ENCODE results near the gene PTH1R.

The PTH1R gene

DNA sequence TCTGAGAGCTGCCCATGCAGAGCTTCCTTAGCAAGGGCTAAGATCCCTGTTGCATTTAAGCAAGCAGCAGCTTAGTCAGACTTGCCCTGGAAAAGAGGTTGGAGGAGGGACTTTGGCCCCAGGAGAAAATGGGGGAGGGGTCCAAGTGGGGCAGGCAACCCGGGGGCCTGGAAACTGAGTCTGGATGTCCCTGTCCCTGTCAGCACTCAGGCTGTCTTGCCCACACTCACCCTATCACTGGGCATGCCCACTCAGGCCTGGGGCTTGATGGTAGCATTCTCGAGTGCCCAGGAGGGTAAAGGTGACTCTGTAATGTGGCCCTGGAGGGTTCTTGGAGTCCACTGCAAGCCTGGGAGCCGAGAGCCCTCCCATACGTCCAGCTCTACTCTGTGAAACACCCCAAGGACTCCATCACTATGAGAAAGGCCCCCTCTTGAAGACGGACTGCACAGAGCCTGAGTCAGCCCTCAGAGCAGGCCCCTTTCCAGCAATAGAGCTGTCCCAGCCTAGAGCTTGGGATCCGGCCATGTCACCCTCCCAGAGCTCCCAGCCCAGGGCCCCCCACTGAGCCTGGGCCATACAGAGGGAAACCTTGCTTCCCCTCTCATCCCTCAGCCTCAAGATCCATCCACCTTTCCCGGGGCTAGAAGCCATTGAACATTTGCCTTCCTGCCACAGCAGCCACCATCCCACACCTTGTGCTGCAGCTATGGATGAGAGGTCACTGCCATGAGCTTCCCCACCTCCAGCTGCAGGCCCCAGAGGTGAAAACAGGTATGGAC is 27.6 kb upstream of the PTH1R start:
- DNase-seq (ENCODE audit: low spot score) (no peak), FAIRE-seq (no peak)

- FAIRE-seq, result no peak
- DNase-seq (ENCODE audit: low spot score), result no peak
Measured at GRCh38 chr3:46850468-46850779, 27.1 kb upstream of the PTH1R start.

DNA sequence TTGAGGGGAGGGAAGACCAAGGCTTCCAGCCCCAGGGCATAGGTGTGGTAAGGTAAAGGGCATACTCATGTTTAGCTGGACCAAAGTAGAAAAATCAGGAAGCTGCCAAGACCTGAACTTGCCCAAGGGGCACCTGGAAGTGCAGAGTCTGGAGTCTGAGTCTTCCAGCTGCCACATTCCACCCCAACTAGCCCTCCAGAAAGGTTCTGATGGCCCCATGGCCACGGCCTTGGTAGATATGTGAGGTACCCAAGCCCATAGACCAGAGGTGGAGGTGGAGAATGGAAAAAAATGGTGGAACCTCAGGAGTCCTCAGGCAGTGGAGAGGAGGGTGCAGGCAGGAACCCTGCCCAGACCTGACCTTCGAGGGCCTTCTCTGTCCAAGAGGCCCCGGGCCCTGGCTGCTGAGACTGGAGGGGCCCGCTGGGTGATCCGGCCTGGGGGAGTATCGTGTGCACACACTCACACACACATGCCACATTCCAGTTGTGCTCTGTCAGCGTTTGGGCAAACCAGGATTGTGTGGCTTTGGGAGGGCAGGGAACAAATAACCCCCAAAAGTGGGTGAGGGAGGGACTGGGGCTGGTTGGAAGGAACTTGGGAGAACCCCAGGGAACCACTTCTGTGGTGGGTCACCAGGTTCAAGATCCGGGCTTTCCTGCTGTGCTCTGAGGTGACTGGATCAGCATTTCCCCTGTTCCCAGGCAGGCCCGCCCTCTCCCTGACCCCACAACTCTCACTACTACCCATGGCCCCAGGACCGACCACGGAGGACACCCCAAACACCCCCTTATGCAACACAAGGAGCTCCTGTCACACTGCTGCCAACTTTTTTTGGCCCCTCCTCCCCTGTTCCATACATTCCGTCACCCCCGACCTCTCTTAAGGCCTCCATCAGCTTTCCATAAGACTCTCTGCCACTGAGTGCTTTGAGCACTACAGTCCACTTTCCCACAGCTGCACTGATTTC is 25.9 kb upstream of the PTH1R start:
- no peak for FAIRE-seq
- no peak for DNase-seq (ENCODE audit: low spot score)

- FAIRE-seq (no peak), DNase-seq (ENCODE audit: low spot score) (no peak)
Measured at GRCh38 chr3:46852334-46852720, 25.2 kb upstream of the PTH1R start.

GRCh38 chr3:46852839-46853355 is 24.6 kb upstream of the PTH1R start:
- FAIRE-seq, result peak; percentile 77
- DNase-seq (ENCODE audit: low spot score), result no peak

DNA sequence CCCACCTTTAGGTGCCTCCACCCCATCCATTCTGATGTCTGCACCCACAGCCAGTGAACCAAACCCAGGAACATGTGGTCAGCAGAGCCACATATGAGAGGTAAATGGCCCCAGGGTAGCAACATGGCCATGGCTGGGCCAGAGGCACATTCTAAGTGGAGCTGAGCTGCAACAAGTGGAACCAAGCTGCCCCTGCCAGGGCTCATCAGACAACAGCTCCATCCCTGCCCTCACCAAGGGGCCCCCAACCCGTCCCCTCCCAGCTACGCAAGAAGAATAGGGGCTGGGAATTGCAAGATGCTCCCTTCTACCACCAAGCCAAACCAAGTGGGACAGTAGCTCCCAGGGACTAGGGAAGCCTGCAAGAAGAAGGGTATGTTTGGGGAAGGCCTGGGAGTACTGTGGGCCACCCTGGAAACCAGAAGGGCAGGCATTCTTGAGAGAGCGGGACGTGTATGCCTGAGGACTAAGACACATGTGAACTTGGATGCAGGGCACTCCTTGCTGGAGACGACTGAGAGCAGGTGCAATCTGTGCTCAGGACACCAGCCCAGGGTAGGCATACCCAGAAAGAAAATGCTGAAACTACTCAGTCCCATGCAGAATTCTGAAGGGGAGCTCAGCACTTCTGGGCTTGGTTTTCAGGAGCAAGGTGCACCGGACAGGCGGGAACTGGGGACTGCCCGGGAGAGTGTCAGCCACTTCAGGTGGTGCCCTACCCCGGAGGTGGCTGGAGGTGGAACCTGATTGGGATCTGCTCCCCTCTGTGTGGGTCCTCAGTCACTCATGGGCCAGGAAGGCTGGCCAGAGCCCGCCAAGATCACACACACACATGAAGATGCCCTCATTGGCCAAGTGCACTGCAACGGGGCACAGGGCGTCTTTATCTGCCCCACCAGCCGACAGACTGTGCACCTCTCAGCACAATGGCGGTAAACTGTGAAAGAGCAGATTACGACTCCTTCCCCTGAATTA is 23.8 kb upstream of the PTH1R start:
- FAIRE-seq (no peak), DNase-seq (ENCODE audit: low spot score) (no peak)

GRCh38 chr3:46854555-46854991 is 22.9 kb upstream of the PTH1R start:
- DNase-seq (ENCODE audit: low spot score) (no peak), FAIRE-seq (no peak)

DNA sequence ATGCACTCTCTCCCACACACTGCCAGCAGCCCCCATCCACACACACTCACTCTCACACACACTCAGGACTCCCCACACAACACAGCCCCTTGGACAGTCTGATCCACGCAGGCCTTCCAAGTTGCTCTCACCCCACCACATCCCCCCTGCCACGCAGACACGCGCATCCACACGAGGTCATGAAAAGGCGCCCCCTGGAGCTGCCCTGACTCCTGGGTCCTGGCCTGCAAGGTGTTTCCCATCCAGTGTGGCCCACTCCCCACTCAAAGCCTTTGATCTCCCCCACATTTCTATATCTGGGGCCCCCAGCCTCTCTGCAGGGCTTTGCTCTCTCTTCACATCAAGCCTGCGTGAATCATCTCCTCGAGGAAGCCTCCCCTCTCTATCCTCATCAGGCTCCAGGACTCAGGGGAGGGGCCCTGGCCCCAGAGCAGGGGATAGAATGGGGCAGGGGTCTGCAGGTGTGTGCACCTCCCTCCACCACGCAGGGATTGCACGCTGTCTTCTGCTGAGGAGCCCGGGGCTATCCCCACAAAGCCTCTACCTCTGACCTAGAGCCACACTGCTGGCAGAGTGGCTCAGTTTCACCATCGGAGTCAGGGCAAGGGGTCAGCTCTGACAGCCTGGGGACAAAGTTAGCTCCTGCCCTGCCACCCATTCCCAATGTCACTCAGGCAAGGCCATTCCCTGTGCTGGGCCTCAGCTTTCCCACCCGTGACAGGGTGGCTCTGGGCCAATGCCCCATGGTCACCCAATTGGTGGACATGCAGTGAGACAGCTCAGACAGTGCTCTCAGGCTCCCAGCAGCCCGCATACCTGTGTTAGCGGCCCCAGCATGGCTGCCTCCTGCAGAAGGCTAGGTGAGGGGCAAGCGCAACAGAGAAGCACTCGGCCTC is 20.7 kb upstream of the PTH1R start:
- FAIRE-seq, result no peak
- no peak for DNase-seq (ENCODE audit: low spot score)

GRCh38 chr3:46857485-46858341 is 19.8 kb upstream of the PTH1R start:
- no peak for DNase-seq (ENCODE audit: low spot score)
- no peak for FAIRE-seq

DNA sequence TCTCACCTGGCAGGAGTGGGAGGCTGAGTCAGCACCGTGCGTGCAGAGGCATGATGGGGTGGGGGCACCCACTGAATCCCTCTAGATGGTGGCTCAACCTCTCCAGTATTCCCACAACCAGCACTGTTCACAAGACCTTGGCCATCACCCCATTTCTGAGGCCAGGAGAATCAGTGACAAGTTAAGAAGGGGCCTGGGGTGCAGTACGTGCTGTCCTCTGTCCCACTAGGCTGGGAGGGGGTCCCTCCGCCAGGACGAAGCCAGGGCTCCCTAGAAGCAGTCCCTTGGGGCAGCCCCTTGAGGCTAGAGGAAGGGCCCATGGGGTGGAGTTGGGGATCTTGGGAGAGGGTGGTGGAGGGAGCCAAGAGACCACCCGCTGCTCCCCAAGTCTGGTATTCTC is 19.1 kb upstream of the PTH1R start:
- no peak for DNase-seq (ENCODE audit: low spot score)
- no peak for FAIRE-seq

- peak; percentile 5 for FAIRE-seq
- no peak for DNase-seq (ENCODE audit: low spot score)
Measured at GRCh38 chr3:46859001-46859710, 18.4 kb upstream of the PTH1R start.

DNA sequence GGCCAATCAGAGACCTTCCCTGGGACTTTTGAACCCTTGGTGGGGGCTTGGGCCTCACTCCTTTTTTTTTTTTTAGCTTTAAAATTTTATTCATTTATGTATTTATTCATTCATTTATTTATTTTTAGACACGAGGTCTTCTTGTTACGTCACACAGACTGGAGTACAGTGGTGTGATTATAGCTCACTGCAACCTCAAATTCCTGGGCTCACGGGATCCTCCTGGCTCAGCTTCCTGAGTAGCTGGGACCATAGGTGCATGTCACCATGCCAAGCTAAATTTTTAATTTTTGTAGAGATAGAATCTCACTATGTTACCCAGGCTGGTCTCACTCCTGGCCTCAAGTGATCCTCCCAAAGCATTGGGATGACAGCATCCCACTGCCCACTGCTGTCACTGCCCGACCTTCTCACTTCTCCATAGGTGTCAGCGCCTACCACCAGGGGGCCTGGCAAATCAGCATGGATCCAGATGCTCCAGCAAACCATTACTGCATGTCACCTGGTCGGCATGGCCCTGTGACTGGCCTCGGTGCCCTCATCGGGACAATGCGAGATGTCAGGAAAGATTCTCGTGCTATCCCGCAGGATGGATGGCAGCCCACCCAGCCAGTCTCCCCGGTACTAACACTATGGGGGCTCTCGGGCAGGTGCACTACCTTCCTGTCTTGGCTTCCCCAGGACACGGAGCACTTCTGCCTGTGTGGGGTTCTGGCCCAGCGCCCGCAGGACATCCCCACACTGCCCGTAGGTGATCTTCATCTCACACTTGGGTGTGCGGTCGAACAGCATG is 17.3 kb upstream of the PTH1R start:
- no peak for FAIRE-seq
- DNase-seq (ENCODE audit: low spot score), result no peak

DNA sequence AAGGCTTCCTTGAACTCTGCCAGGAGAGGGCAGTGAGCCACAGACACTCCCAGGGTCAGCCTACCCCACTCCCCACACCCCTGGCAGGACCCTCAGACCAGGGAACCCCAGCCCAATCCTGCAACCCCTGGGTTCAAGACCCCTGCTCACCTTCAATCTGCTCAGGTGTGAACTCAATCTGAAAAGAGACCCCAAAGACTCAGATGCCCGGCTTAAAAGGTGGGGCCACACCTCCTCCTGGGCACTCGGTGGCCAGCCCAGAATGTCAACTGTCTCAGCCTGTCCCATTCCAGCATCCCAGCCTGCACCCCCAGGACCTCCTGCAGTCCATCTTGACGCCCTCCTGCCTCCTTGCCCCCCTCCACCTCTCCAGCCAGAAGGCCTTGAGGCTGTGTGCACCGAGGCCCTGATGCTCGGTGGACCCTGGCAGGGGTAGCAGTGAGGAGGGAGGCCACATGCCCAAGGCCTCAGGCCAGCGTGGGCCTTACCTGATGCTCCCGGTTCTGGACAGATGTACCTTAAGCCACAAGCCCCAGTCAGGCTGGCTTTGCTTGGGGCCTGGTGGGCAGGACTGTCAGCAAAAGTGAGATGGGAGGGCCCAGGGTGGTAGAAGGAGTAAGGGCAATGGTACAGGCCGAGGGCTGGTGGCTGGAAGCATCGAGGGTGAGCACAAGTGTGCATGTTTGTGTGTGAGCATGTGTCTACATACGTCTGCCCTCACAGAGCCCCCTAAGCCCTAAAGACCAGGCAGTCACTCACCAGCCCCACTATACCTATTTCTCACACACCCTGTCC is 16.5 kb upstream of the PTH1R start:
- FAIRE-seq (no peak), DNase-seq (ENCODE audit: low spot score) (no peak)

DNA sequence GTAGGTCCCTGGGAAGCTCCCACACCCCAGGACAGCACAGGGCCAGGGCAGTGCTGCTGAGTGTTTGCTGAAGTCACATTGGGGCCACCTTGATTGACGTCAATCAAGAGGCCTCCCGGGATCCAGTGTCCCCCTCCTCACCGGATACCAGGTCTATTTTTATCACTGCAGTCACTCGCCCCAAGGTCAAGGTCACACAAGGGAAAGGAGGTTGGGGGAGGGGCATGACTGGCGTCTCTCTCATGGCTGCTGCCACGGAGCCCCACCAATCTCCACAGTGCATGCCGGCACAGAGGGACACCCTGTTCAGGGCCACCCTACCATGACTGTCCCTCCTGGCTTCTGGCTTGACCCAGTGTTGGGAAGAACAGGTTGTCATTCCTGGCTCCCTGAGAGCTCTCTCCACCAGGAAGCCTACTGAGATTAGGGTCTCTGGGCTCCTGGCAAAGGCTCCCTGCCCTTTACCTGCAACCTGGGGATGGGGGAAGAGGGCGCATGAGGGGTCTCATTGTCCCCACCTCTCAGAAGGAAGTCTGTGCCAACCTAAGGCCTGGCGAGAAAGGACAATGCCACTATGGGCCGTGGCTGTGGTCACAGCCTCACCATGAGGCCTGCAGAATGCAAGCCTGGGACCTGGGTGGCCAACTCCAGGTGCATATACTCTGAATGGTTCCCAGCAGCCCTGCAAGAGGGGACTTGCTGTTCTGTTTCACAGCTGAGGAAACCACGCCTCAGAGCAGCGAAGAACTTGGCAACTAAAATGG is 15.7 kb upstream of the PTH1R start:
- no peak for DNase-seq (ENCODE audit: low spot score)
- no peak for FAIRE-seq

DNA sequence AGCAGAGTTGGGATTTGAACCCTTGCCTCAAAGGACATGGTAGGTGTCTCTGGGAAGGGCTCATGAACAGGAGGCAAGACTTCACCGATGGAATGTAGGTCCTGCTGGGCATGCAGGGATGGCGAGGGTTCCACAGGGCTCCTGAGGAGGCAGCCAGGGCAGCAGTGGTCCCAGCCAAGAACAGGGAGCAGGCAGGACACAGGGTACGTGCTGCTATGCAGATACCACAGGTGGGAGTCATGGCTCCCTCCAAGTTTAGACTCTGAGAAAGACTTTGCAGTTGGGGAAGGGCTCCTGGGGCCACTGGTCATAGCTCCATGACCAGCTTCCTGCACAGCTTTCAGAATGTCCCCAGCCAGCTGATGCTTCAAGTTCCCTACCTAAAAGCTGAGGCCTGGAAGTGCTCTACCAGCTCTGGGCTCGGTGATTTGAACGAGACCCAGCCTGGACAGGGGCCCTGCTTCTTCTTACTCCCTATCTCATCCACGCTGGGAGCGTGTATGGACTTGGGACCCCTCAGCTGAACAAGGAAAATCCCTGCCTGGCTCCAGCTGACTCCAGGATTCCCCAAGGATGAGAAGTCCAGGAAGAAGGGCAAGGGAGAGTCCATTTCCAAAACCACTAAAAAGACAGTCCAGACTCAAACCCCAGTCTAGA is 15.0 kb upstream of the PTH1R start:
- DNase-seq (ENCODE audit: low spot score), result no peak
- no peak for FAIRE-seq

Measured in urothelium cell line (cell line).